Stimulated activated CD4-positive, alpha-beta T cell treated with anti-CD3 and anti-CD28 coated beads, Interleukin-1b, Interleukin-23, amount 100 ng/mL, for 4 hours (primary cell): Measurements from ENCODE around the gene HIVEP2.

ENCODE experiments used
- DNase-seq, 2 donors: peaks; one replicate each; pipeline ENCODE4 v3.0.0-alpha.2; 2020; ENCODE audit warnings: low read depth in 2 of 2

HIVEP2 gene

DNA sequence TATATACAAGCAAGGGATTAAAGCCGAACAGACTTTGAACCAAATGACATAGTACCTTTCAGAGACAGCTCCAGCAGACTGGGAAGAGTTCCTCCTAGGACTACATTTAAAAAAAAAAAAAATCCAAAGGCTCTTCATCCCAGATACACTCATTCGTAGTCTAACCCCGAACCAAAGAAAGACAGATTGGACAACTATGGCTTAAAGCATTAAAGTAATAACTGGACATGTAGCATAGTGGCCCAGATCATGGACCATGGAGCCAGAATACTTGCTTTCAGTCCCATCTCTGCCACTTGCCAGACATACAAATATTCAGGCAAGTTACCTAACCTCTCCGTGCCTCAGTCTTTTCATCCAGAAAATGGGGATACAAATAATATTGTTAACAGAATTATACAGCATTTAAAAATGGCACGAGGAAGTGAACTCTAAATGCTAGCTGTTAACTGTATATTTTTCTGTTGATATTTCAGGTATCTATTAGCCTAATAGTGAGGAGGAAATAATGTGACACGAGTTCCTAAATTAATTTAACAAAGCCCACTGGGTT, 123.7 kb downstream of the HIVEP2 start:
- DNase-seq, result no peak

DNA sequence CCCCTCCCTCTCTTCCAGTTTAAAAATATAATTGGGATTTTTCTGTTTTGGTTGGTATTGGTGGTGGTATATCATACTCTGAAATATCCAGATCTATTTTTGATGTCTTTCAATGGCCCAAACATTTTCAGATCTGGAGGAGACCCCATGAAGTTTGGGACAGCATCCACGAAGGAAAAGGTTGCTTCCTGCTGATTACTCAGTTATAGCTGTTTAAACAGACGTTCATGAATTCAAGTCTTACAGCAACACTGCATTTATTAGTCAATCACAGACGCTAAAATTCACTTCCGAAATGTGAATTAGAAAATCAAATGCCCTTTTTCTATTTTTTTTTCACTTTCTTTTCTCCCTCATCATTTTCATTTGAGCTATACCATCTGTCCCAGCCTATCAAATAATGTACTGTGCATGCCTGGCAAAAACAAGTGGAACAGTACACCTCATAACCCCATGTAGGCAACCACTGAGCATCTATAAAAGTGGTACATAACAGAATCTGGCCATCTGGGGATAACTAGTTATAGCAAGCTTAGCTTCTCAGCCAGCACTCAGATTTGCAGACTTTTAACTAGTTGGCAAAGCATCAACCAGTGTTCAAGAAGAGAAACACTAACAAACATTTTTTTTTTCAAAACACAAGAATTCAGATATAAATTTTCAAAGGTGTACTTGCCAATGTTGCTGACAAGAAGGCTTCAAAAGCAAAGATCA, 124.5 kb downstream of the HIVEP2 start:
- no peak for DNase-seq

DNA sequence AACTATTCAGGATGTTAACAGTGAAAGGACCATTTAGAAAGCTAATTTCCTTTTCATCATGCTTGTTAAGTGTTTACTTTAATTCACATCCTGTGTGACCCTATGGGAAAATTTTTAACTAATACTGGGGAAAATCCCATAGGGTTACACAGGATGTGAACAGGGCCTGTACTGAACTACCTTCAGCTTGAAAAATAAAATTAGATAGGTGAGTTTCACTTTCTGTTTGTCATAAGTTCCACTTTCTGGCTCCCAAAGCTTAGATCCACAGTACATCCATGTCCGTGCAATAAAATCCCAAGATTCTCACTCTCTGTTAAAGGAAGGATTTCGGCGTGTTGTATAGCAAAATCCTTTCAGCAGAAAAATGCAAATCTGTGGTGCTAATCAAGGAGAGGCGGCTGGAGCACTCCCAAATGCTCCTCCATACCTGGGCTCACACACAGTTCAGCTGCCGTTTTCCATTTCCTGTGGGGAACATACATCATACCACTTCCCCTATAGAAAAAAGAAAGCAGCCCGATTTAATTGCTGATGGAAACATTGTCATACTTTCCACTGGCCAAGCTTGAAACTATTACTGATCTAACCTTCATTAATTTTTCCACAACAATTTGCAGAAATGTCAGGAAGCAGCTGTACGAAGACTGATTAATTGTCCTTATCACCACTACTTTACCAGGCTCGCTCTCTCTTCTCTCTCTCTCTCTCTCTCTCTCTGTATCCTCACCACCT, 125.2 kb downstream of the HIVEP2 start:
- peak; percentile 28 to 38 for DNase-seq

DNA sequence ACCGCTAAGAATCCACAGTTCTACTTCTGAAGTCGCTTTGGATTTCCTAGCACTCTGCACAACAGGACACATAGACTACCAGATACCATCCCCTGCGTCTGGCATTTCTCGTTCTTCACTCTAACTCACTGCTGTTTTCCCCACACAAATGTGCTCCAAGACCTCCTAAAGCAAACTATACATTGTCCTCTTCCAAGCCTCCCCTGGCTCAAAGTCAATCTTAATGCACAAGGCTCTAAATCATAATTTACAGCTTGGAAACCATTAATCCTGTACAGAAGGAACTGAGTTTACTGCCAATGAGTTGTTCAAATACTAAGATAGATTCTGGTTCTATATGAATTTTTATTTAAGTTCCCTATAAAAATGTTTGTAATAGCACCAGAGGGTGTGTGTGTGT, 128.5 kb downstream of the HIVEP2 start:
- no peak for DNase-seq

DNA sequence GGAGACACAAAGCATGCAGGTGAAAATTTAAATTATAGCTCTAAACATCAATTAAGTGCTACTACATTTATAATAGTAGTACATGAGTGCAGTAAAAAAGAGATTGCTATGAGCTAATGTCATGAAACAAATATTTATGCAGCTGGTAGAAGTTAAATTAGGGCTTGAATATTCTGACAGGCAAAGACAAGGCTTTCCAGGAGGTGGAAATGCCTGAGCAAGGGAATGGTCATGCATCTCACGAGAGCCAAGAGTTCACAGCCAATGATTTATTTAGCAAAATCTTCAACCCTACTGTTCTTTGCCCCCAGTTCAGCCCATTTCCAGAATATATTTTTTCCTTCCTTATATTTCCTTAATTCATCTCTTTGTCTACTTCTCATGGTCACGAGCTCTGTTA, 128.9 kb downstream of the HIVEP2 start:
- DNase-seq, result no peak

DNA sequence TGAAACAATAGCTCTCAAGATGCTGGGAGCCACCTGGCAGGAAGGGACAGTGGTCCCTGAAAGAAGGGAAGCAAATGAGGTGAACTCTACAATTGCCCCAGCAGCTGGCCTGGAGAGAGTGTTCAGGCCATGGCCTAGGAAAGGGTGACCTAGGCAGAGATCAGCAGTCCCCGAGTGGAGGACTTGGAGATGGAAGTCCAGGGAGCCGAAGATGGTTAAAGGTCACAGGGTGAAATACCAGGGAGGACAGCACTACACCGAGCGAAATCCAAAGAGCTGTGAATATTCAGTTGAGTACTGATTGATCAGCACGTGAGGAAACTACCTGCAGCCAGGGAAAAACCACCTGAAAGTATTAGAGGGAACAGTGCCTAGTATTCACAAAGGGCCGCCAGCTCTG, 133.1 kb downstream of the HIVEP2 start:
- DNase-seq, result no peak

DNA sequence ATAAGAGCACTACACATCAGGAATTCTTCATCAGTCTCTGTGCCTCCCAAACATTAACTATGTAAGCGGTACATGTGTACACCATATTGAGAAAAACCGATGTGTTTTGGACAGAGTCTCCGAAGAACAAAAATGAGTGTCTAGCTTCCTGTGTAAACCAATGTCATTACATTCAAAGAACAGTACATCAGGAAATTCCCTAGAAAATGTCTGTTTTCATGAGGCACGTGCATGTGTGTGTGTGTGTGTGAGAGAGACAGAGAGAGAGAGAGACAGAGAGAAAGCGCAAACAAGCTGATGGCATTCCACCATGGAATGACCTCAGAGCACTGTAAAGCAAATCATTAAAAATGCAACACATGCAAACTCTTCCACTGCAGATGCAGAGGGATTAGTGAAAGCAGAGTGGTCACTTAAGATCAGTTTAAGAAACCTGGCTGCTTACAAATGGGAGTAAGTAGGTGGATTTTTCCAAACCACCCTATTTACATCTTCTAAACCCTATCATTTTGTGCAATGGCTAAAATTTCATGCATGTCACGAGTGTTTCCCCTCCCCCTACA, 133.9 kb downstream of the HIVEP2 start:
- no peak for DNase-seq

DNA sequence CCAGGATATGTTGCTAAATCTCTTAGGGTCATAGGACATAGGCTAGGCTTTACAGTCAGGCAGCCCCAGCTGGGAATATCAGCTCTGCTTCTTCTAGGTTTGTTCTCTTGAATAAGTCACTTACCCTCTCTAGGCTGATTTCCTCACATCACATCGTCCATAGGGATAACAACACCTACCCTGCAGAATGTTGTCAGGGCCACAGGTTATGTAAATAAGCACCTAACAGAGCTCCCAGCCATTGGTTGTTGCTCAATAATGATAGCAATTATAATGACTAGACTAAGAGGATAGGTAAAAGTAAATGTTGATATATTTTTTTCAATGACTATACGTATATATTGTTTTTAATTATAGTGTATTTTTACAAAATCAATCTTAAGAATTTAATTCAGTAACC, 135.0 kb downstream of the HIVEP2 start:
- no peak for DNase-seq

DNA sequence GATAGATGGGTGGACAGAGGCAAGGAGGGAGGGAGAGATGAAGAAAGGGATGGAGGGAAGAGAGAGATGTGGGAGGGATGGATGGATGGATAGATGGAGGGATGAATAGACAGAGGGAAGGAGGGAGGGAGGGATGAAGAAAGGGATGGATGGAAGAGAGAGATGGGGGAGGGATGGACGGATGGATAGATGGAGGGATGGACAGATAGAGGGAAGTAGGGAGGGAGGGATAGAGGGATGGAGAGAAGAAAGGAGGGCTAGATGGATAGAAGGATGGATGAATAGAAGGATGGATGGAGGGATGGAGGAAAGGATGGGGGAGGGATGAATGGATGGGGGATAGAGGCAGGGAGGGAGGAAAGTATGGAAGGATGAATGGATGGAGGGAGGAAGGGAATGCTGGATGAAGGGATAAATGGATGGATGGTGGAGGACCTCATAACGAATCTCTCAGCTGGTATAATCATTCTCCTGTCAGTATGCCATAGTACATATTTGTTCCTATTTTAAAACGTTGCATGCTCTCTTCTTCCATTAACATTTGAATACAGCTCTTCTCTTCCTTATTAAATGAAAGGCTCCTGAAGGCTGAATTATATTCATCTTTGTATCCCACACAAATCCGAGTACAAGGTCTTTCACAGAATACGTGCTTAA, 136.4 kb downstream of the HIVEP2 start:
- no peak for DNase-seq

DNA sequence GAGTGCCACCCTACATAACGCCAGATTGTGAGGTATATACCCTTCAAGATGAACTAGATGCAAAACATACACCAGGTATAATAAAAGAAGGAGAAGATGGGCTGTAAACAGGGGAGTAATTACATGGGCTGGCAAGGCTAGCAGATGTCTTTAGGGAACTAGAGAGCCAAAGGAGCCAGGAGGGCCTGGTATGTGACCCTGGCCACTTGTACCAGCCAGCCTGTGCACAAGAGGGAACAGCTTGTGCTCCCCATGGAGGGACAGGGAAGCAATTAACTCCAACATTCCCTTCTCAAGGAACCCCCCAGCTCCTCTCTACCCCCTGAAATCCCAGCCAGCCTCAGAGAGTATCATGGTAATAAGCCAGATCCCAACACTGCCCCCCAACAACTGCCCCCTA, 139.9 kb downstream of the HIVEP2 start:
- no peak for DNase-seq

DNA sequence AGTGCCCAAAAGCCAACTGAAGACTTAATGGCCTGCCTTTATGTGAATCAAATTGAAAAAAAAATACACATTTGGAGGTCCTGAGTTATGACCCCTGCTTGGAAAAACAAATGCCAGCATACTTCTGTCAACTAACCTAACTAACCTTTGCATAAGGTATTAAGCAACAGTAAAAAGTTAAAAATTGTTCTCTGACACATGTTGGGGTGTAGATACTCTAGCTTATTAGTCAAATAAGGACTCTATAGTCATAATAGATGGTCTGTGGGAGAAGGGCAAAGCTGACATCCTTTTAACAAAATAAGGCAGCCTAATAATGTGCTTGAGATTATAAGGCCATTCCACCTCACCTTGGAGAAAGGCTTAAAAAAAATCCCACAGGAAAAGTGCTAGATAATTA, 140.5 kb downstream of the HIVEP2 start:
- no peak for DNase-seq

DNA sequence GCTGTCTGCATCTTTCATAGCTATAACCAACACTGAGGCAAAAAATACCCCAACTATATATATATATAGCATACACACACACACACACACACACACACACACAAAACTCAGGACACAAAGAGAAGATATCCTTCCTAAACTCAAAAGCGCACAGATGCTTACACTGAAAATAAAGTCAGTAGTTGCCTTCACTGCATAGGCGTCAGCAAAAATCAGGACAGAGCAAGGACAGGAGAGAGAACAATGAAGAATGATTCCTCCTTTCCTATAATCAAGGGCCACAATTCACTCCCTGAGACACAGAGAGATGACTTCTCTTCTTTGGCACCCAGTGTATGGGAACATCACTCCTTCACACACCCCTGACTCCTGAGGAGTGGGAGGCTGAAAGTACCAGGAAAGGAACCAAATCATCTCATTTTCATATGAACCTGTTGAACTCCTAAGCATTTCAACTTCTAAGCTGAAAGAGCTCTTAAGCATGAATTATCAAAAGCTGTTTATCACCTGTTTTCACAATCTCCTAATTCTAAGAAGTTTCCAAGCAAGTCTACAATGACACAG, 141.4 kb downstream of the HIVEP2 start:
- no peak for DNase-seq

DNA sequence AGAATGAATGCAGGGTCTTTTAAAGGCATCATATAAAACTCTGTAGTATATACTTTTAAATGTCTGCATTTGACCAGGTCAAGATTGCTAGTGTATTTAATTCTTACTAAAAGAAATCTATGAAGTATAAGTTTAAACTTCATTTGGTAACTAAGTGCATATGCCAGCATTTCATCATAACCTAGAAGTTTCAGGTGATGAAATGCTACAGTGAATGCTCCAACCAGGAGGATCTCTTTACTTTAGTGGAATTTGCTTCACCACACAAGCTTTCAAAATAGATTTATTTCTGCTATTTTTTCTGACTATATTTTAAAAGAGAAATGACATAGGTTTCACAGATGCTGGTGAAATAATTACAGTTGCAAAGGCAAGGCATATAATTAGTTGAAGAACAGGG, 141.9 kb downstream of the HIVEP2 start:
- DNase-seq, result no peak

DNA sequence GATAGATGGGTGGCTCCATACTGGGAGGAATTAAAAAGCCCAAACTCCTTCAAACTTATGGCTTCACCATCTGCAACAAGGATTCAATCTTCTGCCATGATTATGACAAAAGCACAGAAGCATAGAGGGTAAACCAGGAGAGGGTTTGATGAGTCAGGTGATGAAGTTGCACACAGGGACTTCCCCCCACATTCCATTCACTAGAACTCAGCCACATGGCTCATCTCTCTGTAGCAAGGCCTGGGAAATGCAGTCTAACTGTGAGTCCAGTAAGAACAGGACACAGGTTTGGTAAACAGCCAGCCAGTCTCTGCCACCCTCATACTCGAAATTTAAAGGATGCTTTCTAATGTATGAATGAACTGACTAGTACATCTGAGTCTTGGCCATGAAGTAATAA, 142.9 kb downstream of the HIVEP2 start:
- no peak for DNase-seq

DNA sequence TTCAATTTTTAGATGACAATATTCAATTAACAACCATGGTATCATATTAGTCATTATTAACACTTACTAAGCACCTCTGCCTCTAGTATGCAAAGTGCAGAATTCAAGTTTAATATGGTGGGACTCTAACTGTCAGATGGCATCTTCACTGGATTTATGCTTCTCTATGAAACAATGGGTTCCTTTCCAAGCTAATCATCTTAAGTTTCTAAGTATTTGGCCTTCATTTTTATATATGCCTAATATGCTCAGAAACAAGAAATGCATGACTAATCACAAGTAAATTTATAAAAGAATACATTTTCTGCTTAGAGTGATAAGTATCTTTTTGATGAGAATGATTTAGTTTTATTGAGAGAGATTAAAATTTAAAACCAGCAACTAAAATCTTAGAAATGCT, 144.7 kb downstream of the HIVEP2 start:
- DNase-seq, result no peak

DNA sequence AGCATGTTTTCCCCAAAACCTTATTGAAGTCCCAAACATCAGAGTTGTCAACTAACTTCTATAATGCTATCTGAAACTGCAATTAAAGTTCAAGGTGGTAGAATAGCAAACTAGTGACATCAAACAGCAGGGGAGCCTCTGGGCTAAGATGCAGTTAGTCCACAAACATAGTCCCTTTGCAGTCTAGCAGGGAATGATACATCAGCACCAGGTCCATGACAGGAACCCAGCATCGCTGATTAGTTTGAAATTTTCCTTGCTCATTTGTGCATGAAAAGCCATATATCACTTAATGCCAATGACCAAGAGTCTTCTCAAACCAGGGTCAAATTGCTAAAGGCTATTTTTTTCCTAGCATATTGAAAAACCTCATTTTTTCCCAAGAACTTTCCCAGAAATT, 145.3 kb downstream of the HIVEP2 start:
- no peak for DNase-seq

DNA sequence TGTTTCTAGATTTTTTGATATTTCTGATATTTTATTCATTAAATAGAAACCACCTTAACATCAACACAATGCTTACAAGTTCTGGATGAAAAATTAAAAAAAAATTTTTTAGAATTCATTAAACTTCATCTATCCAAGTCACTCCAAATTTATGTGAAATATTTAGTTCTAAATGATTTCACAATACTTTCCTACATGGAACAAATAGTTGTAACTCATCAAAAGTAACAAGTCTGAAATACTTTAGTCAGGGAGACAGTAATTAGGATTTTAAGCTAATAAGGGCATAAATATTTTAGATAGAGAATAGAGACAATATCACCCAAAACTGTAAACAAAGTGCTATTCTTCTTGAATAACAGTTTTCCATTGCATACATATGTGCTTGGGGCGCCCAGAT, 147.8 kb downstream of the HIVEP2 start:
- no peak for DNase-seq

DNA sequence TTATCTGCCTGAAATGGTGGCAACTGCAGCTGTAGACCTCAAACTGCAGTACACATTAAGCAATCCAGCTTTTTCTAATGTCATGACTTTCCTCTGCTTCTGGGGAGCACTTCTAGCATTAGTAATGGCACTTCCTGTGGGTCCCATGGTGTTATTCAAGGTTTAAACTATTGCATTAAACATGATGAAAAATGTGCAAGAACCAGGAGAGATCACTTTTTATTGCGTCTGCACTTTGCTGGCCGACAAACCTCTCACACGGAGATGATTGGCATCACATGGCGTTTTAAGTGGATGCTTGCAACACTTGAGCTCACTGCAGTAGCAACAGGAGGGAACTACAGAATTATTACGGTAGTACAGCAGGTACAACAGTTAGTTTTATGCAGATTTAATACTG, 148.4 kb downstream of the HIVEP2 start:
- no peak for DNase-seq

DNA sequence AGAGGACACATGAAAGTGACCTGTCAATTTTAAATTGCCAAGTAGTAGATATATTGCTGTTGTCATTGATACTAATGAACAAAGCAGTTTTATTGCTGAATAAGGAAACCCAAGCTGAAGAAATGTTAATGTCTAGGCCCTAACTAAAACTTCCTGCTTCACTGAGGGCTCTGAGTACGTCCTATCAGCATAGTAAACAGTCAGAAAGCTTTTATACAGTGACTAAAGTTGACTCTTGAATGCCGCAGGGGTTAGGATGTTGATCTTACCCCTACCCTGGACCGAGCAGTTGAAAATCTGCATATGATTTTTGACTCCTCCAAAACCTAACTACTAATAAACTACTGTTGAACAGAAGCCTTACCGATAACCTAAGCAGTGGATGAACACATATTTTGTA, 149.0 kb downstream of the HIVEP2 start:
- DNase-seq, result no peak

DNA sequence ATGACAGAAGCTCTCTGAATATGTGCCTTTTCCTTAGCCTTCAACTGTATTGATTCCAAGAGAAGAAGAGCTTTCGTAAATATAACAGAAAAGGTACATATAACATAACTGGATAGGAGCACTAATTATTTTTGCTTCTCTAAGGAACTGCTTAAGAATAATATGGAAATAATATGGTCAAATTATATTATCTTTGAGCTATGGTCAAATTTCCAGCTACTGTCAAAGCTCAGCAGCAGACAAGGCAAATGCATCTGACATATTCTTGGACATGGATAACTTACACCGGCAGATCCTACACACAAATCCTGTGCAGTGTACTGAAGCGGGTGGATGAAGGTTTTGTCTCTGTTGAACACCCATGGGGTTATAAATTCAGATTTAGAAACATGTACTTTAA, 150.6 kb downstream of the HIVEP2 start:
- DNase-seq, result no peak

DNA sequence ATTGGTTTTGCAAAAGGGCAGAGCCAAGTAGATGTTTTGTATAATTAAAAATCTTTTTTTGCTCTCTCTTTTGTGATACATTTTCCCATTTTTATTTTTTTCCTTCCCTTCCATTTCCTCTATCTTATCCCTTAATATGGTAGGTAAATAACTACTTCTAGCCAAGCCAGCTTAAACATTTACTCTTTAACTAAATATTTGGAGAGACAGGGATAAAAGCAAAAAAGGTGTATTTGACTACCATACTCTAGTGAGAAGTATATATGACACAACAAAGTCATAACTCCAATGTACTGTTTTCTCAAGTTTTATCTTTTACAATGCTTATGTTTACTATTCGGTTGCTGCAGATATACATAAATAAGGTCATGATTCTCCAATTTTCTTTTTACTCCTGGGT, 154.7 kb downstream of the HIVEP2 start:
- DNase-seq, result no peak

DNA sequence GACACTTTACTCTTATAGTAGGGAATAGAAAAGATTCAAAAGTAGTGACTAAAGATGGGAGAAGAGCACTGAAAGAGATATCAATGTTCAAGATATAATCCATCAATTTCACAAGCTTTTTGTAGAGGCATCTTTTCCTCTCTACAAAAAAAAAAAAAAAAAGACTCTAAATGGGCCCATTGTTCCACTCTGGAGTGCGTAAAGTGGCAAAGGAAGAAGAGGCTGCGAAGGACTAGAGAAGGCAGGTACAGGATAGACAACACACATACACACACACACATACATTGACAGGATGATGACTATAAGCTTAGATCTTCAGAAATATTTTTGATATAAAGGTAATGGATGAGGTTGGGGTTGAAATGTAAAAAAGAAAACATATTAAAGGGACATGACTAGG, 157.6 kb downstream of the HIVEP2 start:
- no peak for DNase-seq
